GM19395 (cell line): ENCODE results near the gene CDH22.

Experiments
- ATAC-seq: cut with Tn5 transposase; IDR thresholded peaks from one replicate; pipeline ENCODE4 v1.9.1; 2021; ENCODE audit warnings: mild to moderate bottlenecking, moderate library complexity; ENCODE audit not compliant: unreplicated experiment

The CDH22 gene

GRCh38 chr20:46308258-46309157 lies at the start of gene CDH22:
CDH22 (minus strand) TSS chr20:46308498; CDS start chr20:46251294, 57,204 bp downstream.
- no peak for ATAC-seq

GRCh38 chr20:46357030-46357514 lies 48.8 kb upstream of the CDH22 start:
- ATAC-seq = no peak

GRCh38 chr20:46356195-46357029 lies 48.1 kb upstream of the CDH22 start:
- no peak for ATAC-seq

GRCh38 chr20:46355778-46356177 lies 47.5 kb upstream of the CDH22 start:
- ATAC-seq = no peak

- no peak for ATAC-seq
These were observed 46.8 kb upstream of the CDH22 start for GRCh38 chr20:46354920-46355654.

- no peak for ATAC-seq
These were observed 45.9 kb upstream of the CDH22 start for GRCh38 chr20:46354207-46354555.

- ATAC-seq = no peak
These were observed 45.4 kb upstream of the CDH22 start for GRCh38 chr20:46353500-46354206.

GRCh38 chr20:46352370-46352938 lies 44.2 kb upstream of the CDH22 start:
- ATAC-seq = no peak

GRCh38 chr20:46351357-46352058 lies 43.2 kb upstream of the CDH22 start:
- no peak for ATAC-seq

- ATAC-seq = no peak
These were observed 42.6 kb upstream of the CDH22 start for GRCh38 chr20:46350986-46351267.

GRCh38 chr20:46350201-46350985 lies 42.1 kb upstream of the CDH22 start:
- ATAC-seq = peak; percentile 62

GRCh38 chr20:46349742-46350056 lies 41.4 kb upstream of the CDH22 start:
- no peak for ATAC-seq

- ATAC-seq = no peak
These were observed 40.9 kb upstream of the CDH22 start for GRCh38 chr20:46349035-46349741.

GRCh38 chr20:46347841-46348803 lies 39.8 kb upstream of the CDH22 start:
- no peak for ATAC-seq

- ATAC-seq = no peak
These were observed 38.5 kb upstream of the CDH22 start for GRCh38 chr20:46346770-46347169.

GRCh38 chr20:46344488-46345162 lies 36.3 kb upstream of the CDH22 start:
- no peak for ATAC-seq

GRCh38 chr20:46343975-46344357 lies 35.7 kb upstream of the CDH22 start:
- ATAC-seq = no peak
